HCT116 (cell line): ENCODE data around the gene RPS2.

ENCODE experiments used
- CBX3 ChIP-seq: IDR thresholded peaks from 2 replicates; pipeline ENCODE4 v1.6.1; 2012; ENCODE audit warnings: low read depth
- CEBPB ChIP-seq: IDR thresholded peaks from 2 replicates; pipeline ENCODE4 v1.6.1; 2012; ENCODE audit warnings: low read depth
- EZH2 ChIP-seq: fragments of 200-600 bp; sonication (generic); IDR thresholded peaks from 2 replicates; pipeline ENCODE4 v1.6.1; 2017; ENCODE audit warnings: antibody characterized with exemption, mixed run types
- EZH2phosphoT487 ChIP-seq: fragments of 200-600 bp; IDR thresholded peaks from 2 replicates; pipeline ENCODE4 v1.6.1; 2018; ENCODE audit warnings: antibody characterized with exemption, borderline replicate concordance
- FOSL1 ChIP-seq: IDR thresholded peaks from 2 replicates; pipeline ENCODE4 v1.6.1; 2012; ENCODE audit warnings: low read depth
- POLR2A ChIP-seq: IDR thresholded peaks from 2 replicates; pipeline ENCODE4 v1.7.0; 2011; ENCODE audit warnings: borderline replicate concordance; ENCODE audit not compliant: insufficient read depth, insufficient read length; ENCODE audit errors: extremely low read depth
- POLR2AphosphoS5 ChIP-seq: IDR thresholded peaks from 2 replicates; pipeline ENCODE4 v1.6.1; 2011; ENCODE audit warnings: mild to moderate bottlenecking, low read depth, low read length, moderate library complexity
- RAD21 ChIP-seq: IDR thresholded peaks from 2 replicates; pipeline ENCODE4 v1.6.1; 2012; ENCODE audit warnings: low read depth, mild to moderate bottlenecking
- ZNF274 ChIP-seq: fragments of 200-500 bp; sonication (Bioruptor generic); IDR thresholded peaks from 2 replicates; pipeline ENCODE4 v1.6.1; 2014; ENCODE audit warnings: mild to moderate bottlenecking, low read depth, low read length, inconsistent platforms
- TF ChIP-seq, protein P1 (sequence below), 3 experiments: fragments of 200-600 bp in 1 of 3; sonication (generic) in 1 of 3; IDR thresholded peaks in 2 of 3; conservative IDR thresholded peaks in 1 of 3; 2 replicates each; pipeline ENCODE4 v1.5.1; 2012 to 2017; ENCODE audit warnings: low read depth in 2 of 3, low read length in 2 of 3, antibody characterized with exemption in 1 of 3, borderline replicate concordance in 1 of 3, control low read depth in 1 of 3, mild to moderate bottlenecking in 1 of 3, mixed read lengths in 1 of 3, mixed run types in 1 of 3, moderate library complexity in 1 of 3; ENCODE audit not compliant: insufficient read depth in 1 of 3
- TF ChIP-seq, protein P2 (sequence below): IDR thresholded peaks from 2 replicates; pipeline ENCODE4 v1.6.1; 2012; ENCODE audit warnings: low read depth
- TF ChIP-seq, protein P3 (sequence below): IDR thresholded peaks from 2 replicates; pipeline ENCODE4 v1.6.1; 2011; ENCODE audit warnings: mild to moderate bottlenecking, low read length, moderate library complexity; ENCODE audit not compliant: insufficient replicate concordance; ENCODE audit errors: extremely low read depth

DNA sequence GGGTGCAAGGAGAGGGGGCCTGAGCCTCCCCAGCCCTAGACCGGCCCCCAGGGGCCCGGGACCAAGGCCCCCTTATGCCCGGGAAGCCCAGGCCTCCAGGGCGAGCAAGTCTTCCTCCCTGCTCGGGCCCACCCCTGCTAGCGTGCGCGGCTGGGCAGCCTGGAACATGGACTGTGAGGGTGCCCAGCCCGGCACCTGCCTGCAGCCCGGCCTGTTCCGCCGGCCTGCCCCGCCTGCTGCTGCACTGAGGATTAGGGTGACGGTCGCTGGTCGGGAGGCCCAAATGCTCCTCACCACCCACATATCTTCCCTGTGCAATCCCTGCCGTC, 52.4 kb downstream of the RPS2 start:
- TF ChIP-seq, protein P1, sequence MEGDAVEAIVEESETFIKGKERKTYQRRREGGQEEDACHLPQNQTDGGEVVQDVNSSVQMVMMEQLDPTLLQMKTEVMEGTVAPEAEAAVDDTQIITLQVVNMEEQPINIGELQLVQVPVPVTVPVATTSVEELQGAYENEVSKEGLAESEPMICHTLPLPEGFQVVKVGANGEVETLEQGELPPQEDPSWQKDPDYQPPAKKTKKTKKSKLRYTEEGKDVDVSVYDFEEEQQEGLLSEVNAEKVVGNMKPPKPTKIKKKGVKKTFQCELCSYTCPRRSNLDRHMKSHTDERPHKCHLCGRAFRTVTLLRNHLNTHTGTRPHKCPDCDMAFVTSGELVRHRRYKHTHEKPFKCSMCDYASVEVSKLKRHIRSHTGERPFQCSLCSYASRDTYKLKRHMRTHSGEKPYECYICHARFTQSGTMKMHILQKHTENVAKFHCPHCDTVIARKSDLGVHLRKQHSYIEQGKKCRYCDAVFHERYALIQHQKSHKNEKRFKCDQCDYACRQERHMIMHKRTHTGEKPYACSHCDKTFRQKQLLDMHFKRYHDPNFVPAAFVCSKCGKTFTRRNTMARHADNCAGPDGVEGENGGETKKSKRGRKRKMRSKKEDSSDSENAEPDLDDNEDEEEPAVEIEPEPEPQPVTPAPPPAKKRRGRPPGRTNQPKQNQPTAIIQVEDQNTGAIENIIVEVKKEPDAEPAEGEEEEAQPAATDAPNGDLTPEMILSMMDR (IDR thresholded peaks at IDR 0.05 in 2 of 3, conservative IDR thresholded peaks at IDR 0.05 in 1 of 3; ENCODE audit: borderline replicate concordance in 1 of 3, insufficient read depth in 1 of 3, low read depth in 2 of 3, low read length in 2 of 3) = no peak
- TF ChIP-seq EZH2 (no peak), EZH2phosphoT487 (no peak), POLR2A (no peak), CEBPB (no peak), CBX3 (no peak), RAD21 (no peak), FOSL1 (no peak), POLR2AphosphoS5 (no peak), ZNF274 (no peak)
- TF ChIP-seq, protein P2, sequence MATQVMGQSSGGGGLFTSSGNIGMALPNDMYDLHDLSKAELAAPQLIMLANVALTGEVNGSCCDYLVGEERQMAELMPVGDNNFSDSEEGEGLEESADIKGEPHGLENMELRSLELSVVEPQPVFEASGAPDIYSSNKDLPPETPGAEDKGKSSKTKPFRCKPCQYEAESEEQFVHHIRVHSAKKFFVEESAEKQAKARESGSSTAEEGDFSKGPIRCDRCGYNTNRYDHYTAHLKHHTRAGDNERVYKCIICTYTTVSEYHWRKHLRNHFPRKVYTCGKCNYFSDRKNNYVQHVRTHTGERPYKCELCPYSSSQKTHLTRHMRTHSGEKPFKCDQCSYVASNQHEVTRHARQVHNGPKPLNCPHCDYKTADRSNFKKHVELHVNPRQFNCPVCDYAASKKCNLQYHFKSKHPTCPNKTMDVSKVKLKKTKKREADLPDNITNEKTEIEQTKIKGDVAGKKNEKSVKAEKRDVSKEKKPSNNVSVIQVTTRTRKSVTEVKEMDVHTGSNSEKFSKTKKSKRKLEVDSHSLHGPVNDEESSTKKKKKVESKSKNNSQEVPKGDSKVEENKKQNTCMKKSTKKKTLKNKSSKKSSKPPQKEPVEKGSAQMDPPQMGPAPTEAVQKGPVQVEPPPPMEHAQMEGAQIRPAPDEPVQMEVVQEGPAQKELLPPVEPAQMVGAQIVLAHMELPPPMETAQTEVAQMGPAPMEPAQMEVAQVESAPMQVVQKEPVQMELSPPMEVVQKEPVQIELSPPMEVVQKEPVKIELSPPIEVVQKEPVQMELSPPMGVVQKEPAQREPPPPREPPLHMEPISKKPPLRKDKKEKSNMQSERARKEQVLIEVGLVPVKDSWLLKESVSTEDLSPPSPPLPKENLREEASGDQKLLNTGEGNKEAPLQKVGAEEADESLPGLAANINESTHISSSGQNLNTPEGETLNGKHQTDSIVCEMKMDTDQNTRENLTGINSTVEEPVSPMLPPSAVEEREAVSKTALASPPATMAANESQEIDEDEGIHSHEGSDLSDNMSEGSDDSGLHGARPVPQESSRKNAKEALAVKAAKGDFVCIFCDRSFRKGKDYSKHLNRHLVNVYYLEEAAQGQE = no peak
- TF ChIP-seq, protein P3, sequence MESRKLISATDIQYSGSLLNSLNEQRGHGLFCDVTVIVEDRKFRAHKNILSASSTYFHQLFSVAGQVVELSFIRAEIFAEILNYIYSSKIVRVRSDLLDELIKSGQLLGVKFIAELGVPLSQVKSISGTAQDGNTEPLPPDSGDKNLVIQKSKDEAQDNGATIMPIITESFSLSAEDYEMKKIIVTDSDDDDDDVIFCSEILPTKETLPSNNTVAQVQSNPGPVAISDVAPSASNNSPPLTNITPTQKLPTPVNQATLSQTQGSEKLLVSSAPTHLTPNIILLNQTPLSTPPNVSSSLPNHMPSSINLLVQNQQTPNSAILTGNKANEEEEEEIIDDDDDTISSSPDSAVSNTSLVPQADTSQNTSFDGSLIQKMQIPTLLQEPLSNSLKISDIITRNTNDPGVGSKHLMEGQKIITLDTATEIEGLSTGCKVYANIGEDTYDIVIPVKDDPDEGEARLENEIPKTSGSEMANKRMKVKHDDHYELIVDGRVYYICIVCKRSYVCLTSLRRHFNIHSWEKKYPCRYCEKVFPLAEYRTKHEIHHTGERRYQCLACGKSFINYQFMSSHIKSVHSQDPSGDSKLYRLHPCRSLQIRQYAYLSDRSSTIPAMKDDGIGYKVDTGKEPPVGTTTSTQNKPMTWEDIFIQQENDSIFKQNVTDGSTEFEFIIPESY = no peak
